Glutamatergic neuron (in vitro differentiated cells): ENCODE results near the gene TPGS1. TPM values are rescaled to one million over a fixed set of nuclear protein-coding genes. Genes with fewer than 3 reads are reported as not detected.

Experiments used
- DNase-seq: peaks from one replicate; pipeline ENCODE4 v3.0.0; 2022
- H3K27ac Mint-ChIP-seq: one replicate; pipeline ENCODE4 v1.8.0; 2020; ENCODE audit warnings: mild to moderate bottlenecking, mixed read lengths, inconsistent platforms; ENCODE audit not compliant: unreplicated experiment
- H3K27me3 Mint-ChIP-seq: one replicate; pipeline ENCODE4 v1.8.0; 2020; ENCODE audit warnings: mild to moderate bottlenecking, moderate library complexity, mixed read lengths, inconsistent platforms; ENCODE audit not compliant: unreplicated experiment
- H3K36me3 Mint-ChIP-seq: one replicate; pipeline ENCODE4 v1.8.0; 2020; ENCODE audit warnings: mild to moderate bottlenecking, mixed read lengths, inconsistent platforms; ENCODE audit not compliant: unreplicated experiment
- H3K4me1 Mint-ChIP-seq: one replicate; pipeline ENCODE4 v1.8.0; 2020; ENCODE audit warnings: mild to moderate bottlenecking, low read depth, mixed read lengths, inconsistent platforms; ENCODE audit not compliant: unreplicated experiment
- H3K4me3 Mint-ChIP-seq: one replicate; pipeline ENCODE4 v1.8.0; 2020; ENCODE audit warnings: mild to moderate bottlenecking, mixed read lengths, inconsistent platforms; ENCODE audit not compliant: unreplicated experiment
- H3K9me3 Mint-ChIP-seq: one replicate; pipeline ENCODE4 v1.8.0; 2020; ENCODE audit warnings: mild to moderate bottlenecking, moderate library complexity, mixed read lengths, inconsistent platforms; ENCODE audit not compliant: unreplicated experiment
- CTCF ChIP-seq: fragments of 200-600 bp; sonication (generic); IDR thresholded peaks from one replicate; pipeline ENCODE4 v1.5.0; 2021; ENCODE audit not compliant: partially characterized antibody, unreplicated experiment
- total RNA-seq: library from RNA; stranded (reverse); fragmentation: NEBNext Ultra II Directional; extraction: Animal tissue kit (Norgen Biotek cat#: 25700); gene quantifications from one replicate; pipeline ENCODE4 v1.2.1, GENCODE V29; 2021; ENCODE audit not compliant: unreplicated experiment

Gene TPGS1
- total RNA-seq, 1 donor from 2014 or later = 20.0 TPM

DNA sequence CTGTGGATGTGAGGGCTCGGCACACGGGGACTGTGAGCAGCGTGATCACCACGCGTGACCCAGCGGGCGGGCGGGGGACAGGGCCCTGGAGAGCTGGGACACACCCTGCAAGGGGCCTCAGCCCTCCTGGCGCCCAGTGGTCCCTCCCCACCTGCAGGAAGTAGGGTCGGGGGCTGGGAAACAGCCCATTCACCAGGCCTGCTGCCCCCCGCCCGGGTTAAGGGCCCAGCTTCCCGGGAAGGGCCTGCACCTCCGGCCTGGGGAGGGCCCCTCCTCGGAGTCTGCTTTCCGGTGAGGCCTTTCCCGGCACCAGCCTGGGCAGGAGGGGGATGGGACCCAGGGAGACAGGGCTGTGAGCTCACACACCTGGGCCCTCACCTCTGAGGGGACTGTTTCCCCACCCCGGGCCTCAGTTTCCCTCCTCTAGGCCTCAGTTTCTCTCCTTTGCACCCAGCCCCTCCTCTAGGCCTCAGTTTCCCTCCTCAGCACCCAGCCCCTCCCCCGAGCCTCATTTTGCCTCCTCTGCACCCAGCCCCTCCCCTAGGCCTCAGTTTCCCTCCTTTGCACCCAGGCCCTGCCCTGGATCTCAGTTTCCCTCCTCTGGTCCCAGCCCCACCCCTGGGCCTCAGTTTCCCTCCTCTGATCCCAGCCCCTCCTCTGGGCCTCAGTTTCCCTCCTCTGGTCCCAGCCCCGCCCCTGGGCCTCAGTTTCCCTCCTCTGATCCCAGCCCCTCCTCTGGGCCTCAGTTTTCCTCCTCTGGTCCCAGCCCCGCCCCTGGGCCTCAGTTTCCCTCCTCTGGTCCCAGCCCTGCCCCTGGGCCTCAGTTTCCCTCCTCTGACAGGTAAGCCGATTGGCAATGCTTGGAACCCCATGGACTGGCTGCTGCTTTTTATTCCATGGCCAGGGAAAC is 12.9 kb upstream of the TPGS1 start:
- peaks cover 4% of the 10 kb centered on the region for H3K36me3 Mint-ChIP-seq
- H3K27ac Mint-ChIP-seq = no peak overlapping the region
- no peak overlapping the region for H3K4me3 Mint-ChIP-seq
- H3K4me1 Mint-ChIP-seq = peaks cover 2% of the 10 kb centered on the region
- no peak for DNase-seq
- TF ChIP-seq CTCF = no peak
- H3K9me3 Mint-ChIP-seq = peaks cover 12% of the 10 kb centered on the region
- peaks cover 21% of the 10 kb centered on the region for H3K27me3 Mint-ChIP-seq

DNA sequence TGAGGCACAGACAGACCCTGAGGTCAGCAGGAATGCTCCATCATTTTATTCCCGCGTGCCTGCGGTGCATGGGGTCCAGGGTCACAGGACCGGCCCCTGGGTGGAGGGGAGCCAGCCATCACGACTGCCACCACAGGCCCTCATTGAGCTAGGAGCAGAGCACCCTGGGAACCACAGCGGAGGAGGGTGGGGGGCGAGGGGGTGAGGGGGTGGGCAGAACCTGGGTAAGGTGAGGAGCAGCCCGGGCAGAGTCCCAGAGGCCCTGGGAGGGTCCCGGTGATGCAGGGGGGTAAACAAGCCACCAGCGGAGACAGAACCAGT is 12.3 kb upstream of the TPGS1 start:
- Mint-ChIP-seq H3K27ac (no peak overlapping the region), H3K4me3 (no peak overlapping the region), H3K9me3 (peaks cover 7% of the 10 kb centered on the region), H3K27me3 (peaks cover 16% of the 10 kb centered on the region), H3K4me1 (peaks cover 2% of the 10 kb centered on the region), H3K36me3 (peaks cover 4% of the 10 kb centered on the region)
- no peak for TF ChIP-seq CTCF
- no peak for DNase-seq

- Mint-ChIP-seq H3K4me3 (no peak overlapping the region), H3K9me3 (peaks cover 6% of the 10 kb centered on the region), H3K27ac (no peak overlapping the region), H3K4me1 (peaks cover 2% of the 10 kb centered on the region), H3K27me3 (peaks cover 14% of the 10 kb centered on the region), H3K36me3 (peaks cover 4% of the 10 kb centered on the region)
- DNase-seq = peak; percentile 79
- TF ChIP-seq CTCF = peak; percentile 94
Observed at GRCh38 chr19:495402-496111, 11.7 kb upstream of the TPGS1 start.

- peaks cover 2% of the 10 kb centered on the region for H3K4me1 Mint-ChIP-seq
- no peak within 1 kb of the TSS for H3K27ac Mint-ChIP-seq
- H3K36me3 Mint-ChIP-seq = peaks cover 4% of the 10 kb centered on the region
- no peak for TF ChIP-seq CTCF
- peaks cover 14% of the 10 kb centered on the region for H3K27me3 Mint-ChIP-seq
- DNase-seq = no peak
- H3K4me3 Mint-ChIP-seq = no peak within 1 kb of the TSS
- H3K9me3 Mint-ChIP-seq = peaks cover 6% of the 10 kb centered on the region
Observed at GRCh38 chr19:496112-496665, 11.1 kb upstream of the TPGS1 start, which contains the start of gene MADCAM1. TSS of gene MADCAM1 (plus strand) at chr19:496486. CDS start at chr19:496500, 14 bp downstream.
